ENCODE data around the gene PSG1.
"Not testable (repeated sequence)": the region's sequence is repeated elsewhere in the genome, so short reads cannot be mapped to it uniquely, and the experiment has no call there.

DNA sequence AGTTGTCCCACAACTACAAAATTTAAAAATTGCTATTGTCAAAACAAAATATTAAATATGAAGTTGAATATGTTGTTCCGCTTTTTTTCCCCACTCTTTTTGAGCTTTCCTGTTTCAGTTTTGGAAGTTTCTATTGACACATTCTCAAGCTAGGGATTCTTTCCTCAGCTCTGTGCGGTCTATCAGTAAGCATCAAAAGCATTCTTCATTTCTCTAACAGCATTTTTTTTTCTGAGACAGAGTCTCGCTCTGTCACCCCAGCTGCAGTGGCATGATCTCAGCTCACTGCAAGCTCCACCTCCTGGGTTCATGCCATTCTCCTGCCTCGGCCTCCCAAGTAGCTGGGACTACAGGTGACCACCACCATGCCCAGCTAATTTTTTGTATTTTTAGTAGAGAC lies 33.4 kb upstream of the PSG1 start:
- TF ChIP-seq, protein P1, sequence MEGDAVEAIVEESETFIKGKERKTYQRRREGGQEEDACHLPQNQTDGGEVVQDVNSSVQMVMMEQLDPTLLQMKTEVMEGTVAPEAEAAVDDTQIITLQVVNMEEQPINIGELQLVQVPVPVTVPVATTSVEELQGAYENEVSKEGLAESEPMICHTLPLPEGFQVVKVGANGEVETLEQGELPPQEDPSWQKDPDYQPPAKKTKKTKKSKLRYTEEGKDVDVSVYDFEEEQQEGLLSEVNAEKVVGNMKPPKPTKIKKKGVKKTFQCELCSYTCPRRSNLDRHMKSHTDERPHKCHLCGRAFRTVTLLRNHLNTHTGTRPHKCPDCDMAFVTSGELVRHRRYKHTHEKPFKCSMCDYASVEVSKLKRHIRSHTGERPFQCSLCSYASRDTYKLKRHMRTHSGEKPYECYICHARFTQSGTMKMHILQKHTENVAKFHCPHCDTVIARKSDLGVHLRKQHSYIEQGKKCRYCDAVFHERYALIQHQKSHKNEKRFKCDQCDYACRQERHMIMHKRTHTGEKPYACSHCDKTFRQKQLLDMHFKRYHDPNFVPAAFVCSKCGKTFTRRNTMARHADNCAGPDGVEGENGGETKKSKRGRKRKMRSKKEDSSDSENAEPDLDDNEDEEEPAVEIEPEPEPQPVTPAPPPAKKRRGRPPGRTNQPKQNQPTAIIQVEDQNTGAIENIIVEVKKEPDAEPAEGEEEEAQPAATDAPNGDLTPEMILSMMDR (IDR thresholded peaks at IDR 0.05; ENCODE audit: borderline replicate concordance, extremely low read depth, low read length, poor library complexity, severe bottlenecking): not testable (repeated sequence)
- TF ChIP-seq EZH2 (IDR thresholded peaks at IDR 0.05; ENCODE audit: borderline replicate concordance, low read depth, low read length, severe bottlenecking): not testable (repeated sequence)

All from DND-41 (cell line).